Spleen (tissue), 11 donors: ENCODE measurements around the gene CEP164. TPM values are rescaled to one million over a fixed set of nuclear protein-coding genes. Genes with fewer than 3 reads are reported as not detected.

Experiments
- DNase-seq: peaks from one replicate; pipeline ENCODE4 v3.0.0-alpha.2; 2020
- H3K27ac ChIP-seq, 8 donors: fragments of 200-600 bp; sonication (generic) in 7 of 8; 1 replicate in 4 of 8; 2 replicates in 4 of 8; pipeline versions ENCODE4 v1.5.0 to v1.8.0; 2016 to 2021; ENCODE audit warnings: inconsistent platforms in 4 of 8, mild to moderate bottlenecking in 4 of 8, moderate library complexity in 1 of 8
- H3K27me3 ChIP-seq, 7 donors: fragments of 200-600 bp; sonication (generic) in 6 of 7; replicated peaks in 1 of 7; 1 replicate in 4 of 7; 2 replicates in 3 of 7; pipeline versions ENCODE4 v1.5.0 to v1.8.0; 2016 to 2021; ENCODE audit warnings: inconsistent platforms in 3 of 7, mild to moderate bottlenecking in 1 of 7
- H3K36me3 ChIP-seq, 6 donors: fragments of 200-600 bp; sonication (generic) in 5 of 6; 1 replicate in 4 of 6; 2 replicates in 2 of 6; pipeline versions ENCODE4 v1.5.0 to v1.8.0; 2016 to 2021; ENCODE audit warnings: inconsistent platforms in 2 of 6
- H3K4me1 ChIP-seq, 6 donors: fragments of 200-600 bp; sonication (generic) in 5 of 6; 1 replicate in 3 of 6; 2 replicates in 3 of 6; pipeline versions ENCODE4 v1.5.0 to v1.8.0; 2016 to 2021; ENCODE audit warnings: inconsistent platforms in 3 of 6
- H3K4me3 ChIP-seq, 8 donors: fragments of 200-600 bp; sonication (generic) in 7 of 8; 1 replicate in 4 of 8; 2 replicates in 4 of 8; pipeline versions ENCODE4 v1.5.0 to v1.8.0; 2016 to 2021; ENCODE audit warnings: inconsistent platforms in 4 of 8, mild to moderate bottlenecking in 4 of 8, moderate library complexity in 2 of 8
- H3K9me3 ChIP-seq, 8 donors: fragments of 200-600 bp; sonication (generic) in 7 of 8; 1 replicate in 4 of 8; 2 replicates in 4 of 8; pipeline versions ENCODE4 v1.5.0 to v1.8.0; 2016 to 2021; ENCODE audit warnings: inconsistent platforms in 4 of 8
- POLR2A ChIP-seq, 3 donors: fragments of 450-650 bp; IDR thresholded peaks; one replicate each; pipeline ENCODE4 v1.5.1; 2017; ENCODE audit warnings: antibody characterized with exemption in 3 of 3, mild to moderate bottlenecking in 1 of 3
- POLR2AphosphoS5 ChIP-seq, 3 donors: sonication (generic); formaldehyde crosslinking; IDR thresholded peaks; one replicate each; pipeline ENCODE4 v1.5.1; 2017; ENCODE audit warnings: antibody characterized with exemption in 3 of 3
- WGBS, 5 donors: extraction: QIAGEN DNeasy Blood & Tissue Kit in 3 of 5; methylation state at CpG; one replicate each; pipeline versions ENCODE4 v1.1.5 to v1.1.7; 2013 to 2018; 5-methylcytosine and 5-hydroxymethylcytosine counted together
- intact Hi-C: fragments of 100-400 bp; cut with DNase I; formaldehyde crosslinking; loops from one replicate; pipeline ENCODE4 v1.15.0; 2023; ENCODE audit warnings: low total_unique reads
- polyA plus RNA-seq, 3 donors: library from polyadenylated mRNA; stranded (reverse); fragments of 200-250 nt; gene quantifications; one replicate each; pipeline ENCODE4 v1.2.1, GENCODE V29; 2013
- total RNA-seq, 7 donors: library from RNA; depleted of rRNA in 3 of 7; stranded (reverse); fragments of >200 nt in 3 of 7; fragmentation: NEBNext Ultra II Directional in 4 of 7; extraction: Animal tissue kit (Norgen Biotek cat#: 25700) in 4 of 7; gene quantifications; one replicate each; pipeline versions ENCODE4 v1.1.0 to v1.2.1, GENCODE V29; 2016 to 2021
- TF ChIP-seq, protein P1 (sequence below), 11 experiments: fragments of 200-600 bp in 7 of 11; fragments of 450-650 bp in 4 of 11; sonication (generic) in 4 of 11; IDR thresholded peaks in 8 of 11; conservative IDR thresholded peaks in 3 of 11; 1 replicate in 7 of 11; 2 replicates in 4 of 11; pipeline versions ENCODE4 v1.4.0 to v1.8.0; 2016 to 2021; ENCODE audit warnings: antibody characterized with exemption in 11 of 11, inconsistent platforms in 4 of 11, mild to moderate bottlenecking in 1 of 11
- donor health status: healthy with polysubstance abuse.
- donor health status: DM: no; HTN: no; CAD: no; lungs with moderate emphysema.
- donor health status: DM: no; HTN: no; CAD: no.
- donor health status: Bipolar disorder and iron deficiency.
- donor health status: healthy.
- donor health status: DM: no; HTN: no; CAD: no.
- donor health status: DM: yes; HTN: yes; CAD: no.

CEP164 gene
- total and polyA plus RNA-seq, 10 donors: 6.6 to 48.3 (median 27.5) TPM

- TF ChIP-seq, protein P1, sequence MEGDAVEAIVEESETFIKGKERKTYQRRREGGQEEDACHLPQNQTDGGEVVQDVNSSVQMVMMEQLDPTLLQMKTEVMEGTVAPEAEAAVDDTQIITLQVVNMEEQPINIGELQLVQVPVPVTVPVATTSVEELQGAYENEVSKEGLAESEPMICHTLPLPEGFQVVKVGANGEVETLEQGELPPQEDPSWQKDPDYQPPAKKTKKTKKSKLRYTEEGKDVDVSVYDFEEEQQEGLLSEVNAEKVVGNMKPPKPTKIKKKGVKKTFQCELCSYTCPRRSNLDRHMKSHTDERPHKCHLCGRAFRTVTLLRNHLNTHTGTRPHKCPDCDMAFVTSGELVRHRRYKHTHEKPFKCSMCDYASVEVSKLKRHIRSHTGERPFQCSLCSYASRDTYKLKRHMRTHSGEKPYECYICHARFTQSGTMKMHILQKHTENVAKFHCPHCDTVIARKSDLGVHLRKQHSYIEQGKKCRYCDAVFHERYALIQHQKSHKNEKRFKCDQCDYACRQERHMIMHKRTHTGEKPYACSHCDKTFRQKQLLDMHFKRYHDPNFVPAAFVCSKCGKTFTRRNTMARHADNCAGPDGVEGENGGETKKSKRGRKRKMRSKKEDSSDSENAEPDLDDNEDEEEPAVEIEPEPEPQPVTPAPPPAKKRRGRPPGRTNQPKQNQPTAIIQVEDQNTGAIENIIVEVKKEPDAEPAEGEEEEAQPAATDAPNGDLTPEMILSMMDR (IDR thresholded peaks at IDR 0.05 in 8 of 11, conservative IDR thresholded peaks at IDR 0.05 in 3 of 11): no peak
- TF ChIP-seq POLR2AphosphoS5 (IDR thresholded peaks at IDR 0.05): no peak
- no peak for TF ChIP-seq POLR2A (IDR thresholded peaks at IDR 0.05)
- peaks cover 0 to 25% (median 9%) of the 10 kb centered on the region in 6 donors for H3K4me1 ChIP-seq
- peak overlapping the region in 7 of 8 donors; percentile 15 to 67 (median 55) for H3K27ac ChIP-seq
- H3K9me3 ChIP-seq: no peaks in the 10 kb centered on the region
- no peak for DNase-seq
- intact Hi-C loops: no loop called here
- H3K4me3 ChIP-seq: no peak overlapping the region
- 54 to 74% (median 63%) methylated on average over 12 of the region's 12 CpGs for WGBS, 5 donors
- H3K36me3 ChIP-seq: peaks cover 0 to 21% (median 0%) of the 10 kb centered on the region in 6 donors
- H3K27me3 ChIP-seq: no peaks in the 10 kb centered on the region
Observed at GRCh38 chr11:117299351-117300282, 28.0 kb upstream of the CEP164 start.

DNA sequence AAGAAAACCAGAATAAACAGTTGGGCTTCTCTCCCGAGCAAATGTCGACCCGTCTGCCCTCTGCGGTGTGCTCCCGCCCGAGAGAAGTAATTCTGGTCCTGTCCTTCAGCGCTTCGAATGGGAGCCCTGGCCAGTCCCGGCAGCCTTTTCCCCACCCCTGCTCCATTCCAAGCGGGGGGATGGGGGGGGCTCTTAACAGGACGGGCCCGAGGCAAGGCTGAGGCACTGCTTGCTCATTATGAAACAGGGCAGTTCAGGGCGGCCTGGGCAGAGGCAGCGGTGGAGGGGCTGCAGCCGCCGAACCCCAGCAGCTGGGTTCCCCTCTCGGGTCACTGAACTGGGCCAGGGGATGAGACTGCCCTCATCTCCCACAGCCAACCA is 27.4 kb upstream of the CEP164 start:
- no peak for DNase-seq

DNA sequence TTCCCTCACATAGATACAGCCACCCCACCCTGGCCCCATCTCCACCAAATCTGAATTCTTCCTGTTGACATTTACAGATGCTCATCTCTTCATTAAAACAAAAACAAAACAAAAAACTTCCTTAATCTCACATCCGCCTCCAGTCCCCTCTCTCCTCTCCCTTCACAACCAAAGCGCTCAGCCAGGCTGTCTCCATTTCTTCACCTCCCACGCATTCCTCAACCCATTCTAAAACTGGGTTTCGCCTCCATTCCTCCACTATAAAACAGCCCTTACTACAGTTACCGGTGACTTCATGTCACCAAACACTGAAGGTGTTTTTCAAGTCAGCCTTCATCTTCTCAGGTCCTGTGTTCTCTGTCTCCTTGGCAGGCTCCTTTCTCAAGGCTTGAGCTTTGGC is 26.9 kb upstream of the CEP164 start:
- TF ChIP-seq, protein P1 (IDR thresholded peaks at IDR 0.05 in 8 of 11, conservative IDR thresholded peaks at IDR 0.05 in 3 of 11): no peak
- no peak for TF ChIP-seq POLR2A (IDR thresholded peaks at IDR 0.05)
- TF ChIP-seq POLR2AphosphoS5 (IDR thresholded peaks at IDR 0.05): no peak
- 65 to 86% (median 78%) methylated on average over 5 of the region's 5 CpGs for WGBS, 5 donors
- intact Hi-C loops: no loop called here
- no peak for DNase-seq
- Histone ChIP-seq H3K4me1 (peaks cover 0 to 25% (median 9%) of the 10 kb centered on the region in 6 donors), H3K36me3 (peaks cover 0 to 9% (median 0%) of the 10 kb centered on the region in 6 donors), H3K4me3 (no peak overlapping the region), H3K9me3 (no peaks in the 10 kb centered on the region), H3K27ac (peak overlapping the region in 7 of 8 donors; percentile 9 to 67 (median 55)), H3K27me3 (no peaks in the 10 kb centered on the region)

More for the DNA sequence above, 27.4 kb upstream of the CEP164 start:
- H3K27ac ChIP-seq: peak overlapping the region in 7 of 8 donors; percentile 15 to 67 (median 55)
- H3K4me3 ChIP-seq: no peak overlapping the region
- peaks cover 0 to 25% (median 9%) of the 10 kb centered on the region in 6 donors for H3K4me1 ChIP-seq
- WGBS, 5 donors: 52 to 68% (median 67%) methylated on average over 14 to 17 of the region's 17 CpGs
- peaks cover 0 to 14% (median 0%) of the 10 kb centered on the region in 6 donors for H3K36me3 ChIP-seq
- no peaks in the 10 kb centered on the region for H3K9me3 ChIP-seq
- H3K27me3 ChIP-seq: no peaks in the 10 kb centered on the region
- intact Hi-C loops: no loop called here
- peak in 1 of 3 donors; percentile 52 for TF ChIP-seq POLR2AphosphoS5 (IDR thresholded peaks at IDR 0.05)
- TF ChIP-seq, protein P1 (IDR thresholded peaks at IDR 0.05 in 8 of 11, conservative IDR thresholded peaks at IDR 0.05 in 3 of 11): no peak

GRCh38 chr11:117302228-117302627 is 25.4 kb upstream of the CEP164 start:
- Histone ChIP-seq H3K4me3 (no peak overlapping the region), H3K36me3 (no peaks in the 10 kb centered on the region), H3K9me3 (no peaks in the 10 kb centered on the region), H3K4me1 (peaks cover 0 to 25% (median 9%) of the 10 kb centered on the region in 6 donors), H3K27ac (no peak overlapping the region), H3K27me3 (no peaks in the 10 kb centered on the region)
- WGBS, 5 donors: 81 to 90% (median 88%) methylated on average over 6 to 7 of the region's 7 CpGs
- TF ChIP-seq POLR2AphosphoS5 (IDR thresholded peaks at IDR 0.05): no peak
- TF ChIP-seq POLR2A (IDR thresholded peaks at IDR 0.05): no peak
- TF ChIP-seq, protein P1 (IDR thresholded peaks at IDR 0.05 in 8 of 11, conservative IDR thresholded peaks at IDR 0.05 in 3 of 11): no peak
- no peak for DNase-seq
- intact Hi-C loops: no loop called here
